Erythroblast (primary cell): ENCODE results near the gene EIF1AD.

ENCODE experiments used
- GATA1 ChIP-seq: IDR thresholded peaks from 2 replicates; pipeline ENCODE4 v1.6.1; 2011; ENCODE audit warnings: low read depth, mild to moderate bottlenecking, control low read depth, low read length, moderate library complexity
- POLR2A ChIP-seq: IDR thresholded peaks from 2 replicates; pipeline ENCODE4 v1.6.1; 2011; ENCODE audit warnings: mild to moderate bottlenecking, low read length

GRCh38 chr11:66008095-66008467, 6.1 kb upstream of the EIF1AD start:
- TF ChIP-seq POLR2A (no peak), GATA1 (no peak)
